H1 (cell line): ENCODE measurements around the gene HK1. TPM values are rescaled to one million over a fixed set of nuclear protein-coding genes. Genes with fewer than 3 reads are reported as not detected.

ENCODE experiments used
- CTCF ChIA-PET: fragments of 300-600 bp; sonication (Branson Sonifier 250); formaldehyde crosslinking; loops from one replicate; lab custom pipeline; 2021; ENCODE audit not compliant: partially characterized antibody; lab: Charles Lee
- POLR2A ChIA-PET: fragments of 300-600 bp; sonication (Branson Sonifier 250); formaldehyde crosslinking; loops from one replicate; lab custom pipeline; 2021; ENCODE audit warnings: inconsistent platforms; ENCODE audit not compliant: partially characterized antibody; lab: Charles Lee
- DNase-seq, 2 experiments: peaks; one replicate each; pipeline versions ENCODE4 v3.0.0 to v3.0.0-alpha.2; 2010 to 2022; ENCODE audit warnings: low spot score in 2 of 2, low read depth in 1 of 2, mixed read lengths in 1 of 2
- FAIRE-seq: peaks from 2 replicates; lab custom pipeline; 2011; peaks lifted over from hg19 to GRCh38; lab: Jason Lieb, UNC
- H2AFZ ChIP-seq: 2 replicates; pipeline ENCODE4 v1.8.1; 2012; ENCODE audit warnings: low read length, inconsistent platforms
- H2AK5ac ChIP-seq: 2 replicates; pipeline ENCODE4 v1.6.1; 2013; ENCODE audit warnings: low read depth, low read length
- H2BK120ac ChIP-seq: replicated peaks from 2 replicates; pipeline ENCODE3; 2013; ENCODE audit warnings: low read depth, low read length, inconsistent platforms
- H2BK12ac ChIP-seq: 2 replicates; pipeline ENCODE4 v1.6.1; 2013; ENCODE audit warnings: low read depth, low read length
- H2BK15ac ChIP-seq: 2 replicates; pipeline ENCODE4 v1.6.1; 2013; ENCODE audit warnings: low read length
- H2BK20ac ChIP-seq: 2 replicates; pipeline ENCODE4 v1.6.1; 2013; ENCODE audit warnings: low read length
- H2BK5ac ChIP-seq: 2 replicates; pipeline ENCODE4 v1.6.1; 2013; ENCODE audit warnings: low read depth, low read length
- H3K14ac ChIP-seq: 2 replicates; pipeline ENCODE4 v1.6.1; 2013; ENCODE audit warnings: inconsistent platforms; ENCODE audit not compliant: insufficient read length
- H3K18ac ChIP-seq: 2 replicates; pipeline ENCODE4 v1.6.1; 2013; ENCODE audit warnings: low read length; ENCODE audit errors: extremely low read depth
- H3K23ac ChIP-seq: 2 replicates; pipeline ENCODE4 v1.6.1; 2013; ENCODE audit warnings: inconsistent platforms; ENCODE audit not compliant: insufficient read length
- H3K23me2 ChIP-seq: 2 replicates; pipeline ENCODE4 v1.6.1; 2013; ENCODE audit warnings: low read depth, low read length
- H3K27ac ChIP-seq: 2 replicates; pipeline ENCODE4 v1.6.1; 2011; ENCODE audit warnings: low read depth, low read length, inconsistent platforms
- H3K27me3 ChIP-seq, 4 experiments: replicated peaks in 1 of 4; 1 replicate in 1 of 4; 2 replicates in 3 of 4; pipeline versions ENCODE4 v1.6.1 to v1.8.1; 2011 to 2013; ENCODE audit warnings: low read length in 3 of 4, mild to moderate bottlenecking in 3 of 4, inconsistent platforms in 2 of 4, mixed read lengths in 2 of 4, moderate library complexity in 1 of 4; ENCODE audit not compliant: control insufficient read depth in 3 of 4, insufficient read depth in 3 of 4; ENCODE audit errors: extremely low read depth in 1 of 4
- H3K36me3 ChIP-seq, 4 experiments: 2 replicates each; pipeline versions ENCODE4 v1.6.1 to v1.8.1; 2011 to 2013; ENCODE audit warnings: mild to moderate bottlenecking in 4 of 4, low read length in 3 of 4, moderate library complexity in 2 of 4, control low read depth in 1 of 4, inconsistent platforms in 1 of 4; ENCODE audit not compliant: insufficient read depth in 4 of 4, control insufficient read depth in 2 of 4
- H3K4ac ChIP-seq: replicated peaks from 2 replicates; pipeline ENCODE3; 2013; ENCODE audit warnings: low read length, low read depth, mixed read lengths, inconsistent platforms; ENCODE audit not compliant: insufficient read length
- H3K4me1 ChIP-seq, 4 experiments: replicated peaks in 1 of 4; 1 replicate in 1 of 4; 2 replicates in 3 of 4; pipeline versions ENCODE4 v1.6.1 to v1.8.1; 2011 to 2013; ENCODE audit warnings: low read length in 3 of 4, inconsistent platforms in 2 of 4, mixed read lengths in 1 of 4; ENCODE audit not compliant: insufficient read depth in 4 of 4, control insufficient read depth in 3 of 4
- H3K4me2 ChIP-seq, 2 experiments: 2 replicates each; pipeline versions ENCODE4 v1.6.1 to v1.8.1; 2011 to 2013; ENCODE audit warnings: low read depth in 2 of 2, low read length in 2 of 2, control low read depth in 1 of 2, inconsistent platforms in 1 of 2, mild to moderate bottlenecking in 1 of 2; ENCODE audit not compliant: insufficient read depth in 1 of 2
- H3K4me3 ChIP-seq, 4 experiments: fragments of 200-600, 300-600 bp in 1 of 4; sonication (generic), shearing (Covaris generic), sonication (Bioruptor Twin) in 1 of 4; 2 replicates each; pipeline versions ENCODE4 v1.5.1 to v1.8.1; 2011 to 2016; ENCODE audit warnings: low read length in 4 of 4, low read depth in 3 of 4, control low read depth in 2 of 4, inconsistent platforms in 2 of 4, mild to moderate bottlenecking in 2 of 4, mixed read lengths in 1 of 4, moderate library complexity in 1 of 4; ENCODE audit not compliant: insufficient read depth in 2 of 4; ENCODE audit errors: extremely low read depth in 1 of 4
- H3K56ac ChIP-seq: replicated peaks from 2 replicates; pipeline ENCODE3; 2013; ENCODE audit warnings: low read depth, mild to moderate bottlenecking, mixed read lengths, low read length, inconsistent platforms; ENCODE audit not compliant: insufficient read length
- H3K79me1 ChIP-seq: 2 replicates; pipeline ENCODE4 v1.6.1; 2013; ENCODE audit warnings: low read depth, low read length, control low read depth
- H3K79me2 ChIP-seq, 2 experiments: 2 replicates each; pipeline versions ENCODE4 v1.6.1 to v1.8.1; 2012 to 2013; ENCODE audit warnings: low read length in 2 of 2, mild to moderate bottlenecking in 2 of 2, inconsistent platforms in 1 of 2; ENCODE audit not compliant: insufficient read depth in 2 of 2, control insufficient read depth in 1 of 2
- H3K9ac ChIP-seq, 4 experiments: replicated peaks in 1 of 4; 1 replicate in 1 of 4; 2 replicates in 3 of 4; pipeline versions ENCODE4 v1.6.1 to v1.8.1; 2011 to 2013; ENCODE audit warnings: low read depth in 3 of 4, low read length in 3 of 4, control low read depth in 2 of 4, mild to moderate bottlenecking in 2 of 4, moderate library complexity in 2 of 4, inconsistent platforms in 1 of 4; ENCODE audit errors: extremely low read depth in 1 of 4
- H3K9me3 ChIP-seq, 2 experiments: 2 replicates each; pipeline versions ENCODE4 v1.6.1 to v1.8.1; 2012 to 2013; ENCODE audit warnings: mild to moderate bottlenecking in 2 of 2, moderate library complexity in 2 of 2, control low read depth in 1 of 2, inconsistent platforms in 1 of 2, low read depth in 1 of 2, low read length in 1 of 2, mixed read lengths in 1 of 2; ENCODE audit not compliant: insufficient read depth in 2 of 2
- H4K20me1 ChIP-seq, 2 experiments: replicated peaks in 1 of 2; 2 replicates each; pipeline versions ENCODE3 to v1.8.1; 2011 to 2013; ENCODE audit warnings: inconsistent platforms in 2 of 2, low read length in 2 of 2, mild to moderate bottlenecking in 1 of 2; ENCODE audit not compliant: insufficient read depth in 2 of 2, control insufficient read depth in 1 of 2
- H4K5ac ChIP-seq: 2 replicates; pipeline ENCODE4 v1.6.1; 2013; ENCODE audit warnings: low read length, low read depth, mixed read lengths, inconsistent platforms; ENCODE audit not compliant: insufficient read length
- H4K8ac ChIP-seq: 2 replicates; pipeline ENCODE4 v1.8.0; 2013; ENCODE audit warnings: mild to moderate bottlenecking, moderate library complexity, low read length, inconsistent platforms; ENCODE audit not compliant: insufficient read depth; ENCODE audit errors: extremely low read depth
- H4K91ac ChIP-seq: replicated peaks from 2 replicates; pipeline ENCODE3; 2013; ENCODE audit warnings: low read length, mixed read lengths, inconsistent platforms; ENCODE audit not compliant: insufficient read length
- ASH2L ChIP-seq: fragments of 200-600, 300-600 bp; sonication (generic); IDR thresholded peaks from one replicate; pipeline ENCODE4 v1.7.1; 2017; ENCODE audit warnings: low read length
- POLR2A ChIP-seq, 2 experiments: IDR thresholded peaks; 1 replicate in 1 of 2; 2 replicates in 1 of 2; pipeline ENCODE4 v1.6.1; 2011; ENCODE audit warnings: low read depth in 2 of 2, low read length in 2 of 2, mild to moderate bottlenecking in 2 of 2; ENCODE audit errors: control extremely low read depth in 1 of 2
- whole genome bisulfite sequencing, 2 experiments: shearing (Covaris generic) in 1 of 2; methylation state at CpG; one replicate each; pipeline versions ENCODE4 v1.1.6 to v1.1.7; 2013 to 2015; ENCODE audit warnings: low lambda C conversion rate in 2 of 2, mixed read lengths in 2 of 2, inconsistent platforms in 1 of 2, low coverage in 1 of 2, missing lambda C conversion rate in 1 of 2; ENCODE audit not compliant: insufficient replicate concordance in 2 of 2, insufficient coverage in 1 of 2, insufficient read length in 1 of 2; ENCODE audit errors: extremely low coverage in 1 of 2, missing lambda C conversion rate in 1 of 2; 5-methylcytosine and 5-hydroxymethylcytosine counted together
- polyA plus RNA-seq, 7 experiments: library from polyadenylated mRNA; depleted of rRNA in 3 of 7; stranded (reverse) in 5 of 7; unstranded in 2 of 7; fragments of >200 nt in 5 of 7; fragments of 200-250 nt in 2 of 7; gene quantifications; 1 replicate in 5 of 7; 2 replicates in 1 of 7; 4 replicates in 1 of 7; pipeline versions ENCODE4 v1.2.1 to v1.2.3, GENCODE V29; 2011 to 2013; ENCODE audit warnings: missing spikeins in 2 of 7, mixed read lengths in 2 of 7
- total RNA-seq: library from RNA; stranded (reverse); fragmentation: NEBNext Ultra II Directional; extraction: Animal tissue kit (Norgen Biotek cat#: 25700); gene quantifications from 2 replicates; pipeline ENCODE4 v1.2.1, GENCODE V29; 2021
- TF ChIP-seq, protein P1 (sequence below): IDR thresholded peaks from 2 replicates; pipeline ENCODE4 v1.6.1; 2012; ENCODE audit warnings: inconsistent platforms

Gene HK1
- total and polyA plus RNA-seq, 2 of the 8 experiments (the other 6 are each of a cell fraction or from before 2014, with no cell fraction given) = 55.8 to 247 TPM

- Histone ChIP-seq H4K8ac (no peak overlapping the region), H3K4me3 (no peak overlapping the region), H3K9ac (no peak overlapping the region), H3K18ac (no peak overlapping the region), H3K9me3 (no peaks in the 10 kb centered on the region), H2BK5ac (no peak overlapping the region), H3K36me3 (no peaks in the 10 kb centered on the region), H2AFZ (no peak overlapping the region), H3K79me1 (no peaks in the 10 kb centered on the region), H3K27ac (no peak overlapping the region), H2AK5ac (no peak overlapping the region), H3K4me2 (no peak overlapping the region), H3K27me3 (no peaks in the 10 kb centered on the region), H2BK12ac (no peak overlapping the region), H3K4ac (no peak overlapping the region), H4K20me1 (no peaks in the 10 kb centered on the region), H2BK15ac (no peak overlapping the region), H4K91ac (no peak overlapping the region), H3K23ac (no peak overlapping the region), H3K14ac (no peak overlapping the region), H4K5ac (no peak overlapping the region), H2BK20ac (no peak overlapping the region), H3K4me1 (no peaks in the 10 kb centered on the region; a peak in 2 of 7 replicates), H3K56ac (no peak overlapping the region), H2BK120ac (no peak overlapping the region), H3K79me2 (no peaks in the 10 kb centered on the region)
- no peak for DNase-seq
- ChIA-PET CTCF (interaction anchor here (0.6 to 16.6 kb wide), 14 partner anchors 8 to 298 kb away, joined by 3 to 150 read pairs (median 3); partner anchors contain the start of gene TSPAN15), POLR2A (no interaction called here)
- FAIRE-seq = no peak
- 93% methylated on average over 18 of the region's 18 CpGs; no CpG with 5 or more reads in 1 of the 2 experiments for WGBS, 2 experiments
- TF ChIP-seq, protein P1, sequence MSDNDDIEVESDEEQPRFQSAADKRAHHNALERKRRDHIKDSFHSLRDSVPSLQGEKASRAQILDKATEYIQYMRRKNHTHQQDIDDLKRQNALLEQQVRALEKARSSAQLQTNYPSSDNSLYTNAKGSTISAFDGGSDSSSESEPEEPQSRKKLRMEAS = no peak
- TF ChIP-seq ASH2L = no peak
- no peak for TF ChIP-seq POLR2A (IDR thresholded peaks at IDR 0.05; ENCODE audit: control extremely low read depth in 1 of 2, low read depth in 2 of 2, low read length in 2 of 2)
- TF ChIP-seq, all 59 proteins: peak for 0
- no peaks in the 10 kb centered on the region for H3K23me2 ChIP-seq
Observed at GRCh38 chr10:69419096-69419743, 140.9 kb downstream of the HK1 start.
